PC-9 (cell line): ENCODE data around the gene APMAP.
A peak's percentile ranks its signal among the peaks of the same experiment; 100 is the strongest.

Experiments used
- EZH2 ChIP-seq: fragments of 200-600 bp; sonication (generic); IDR thresholded peaks from 2 replicates; pipeline ENCODE4 v1.8.0; 2017; ENCODE audit warnings: antibody characterized with exemption, low read depth
- TF ChIP-seq, protein P1 (sequence below): fragments of 200-600 bp; sonication (generic); conservative IDR thresholded peaks from 2 replicates; pipeline ENCODE4 v1.6.1; 2017; ENCODE audit warnings: mixed run types, antibody characterized with exemption, mild to moderate bottlenecking, moderate library complexity

GRCh38 chr20:24917797-24918578 is 74.6 kb downstream of the APMAP start:
- TF ChIP-seq, protein P1, sequence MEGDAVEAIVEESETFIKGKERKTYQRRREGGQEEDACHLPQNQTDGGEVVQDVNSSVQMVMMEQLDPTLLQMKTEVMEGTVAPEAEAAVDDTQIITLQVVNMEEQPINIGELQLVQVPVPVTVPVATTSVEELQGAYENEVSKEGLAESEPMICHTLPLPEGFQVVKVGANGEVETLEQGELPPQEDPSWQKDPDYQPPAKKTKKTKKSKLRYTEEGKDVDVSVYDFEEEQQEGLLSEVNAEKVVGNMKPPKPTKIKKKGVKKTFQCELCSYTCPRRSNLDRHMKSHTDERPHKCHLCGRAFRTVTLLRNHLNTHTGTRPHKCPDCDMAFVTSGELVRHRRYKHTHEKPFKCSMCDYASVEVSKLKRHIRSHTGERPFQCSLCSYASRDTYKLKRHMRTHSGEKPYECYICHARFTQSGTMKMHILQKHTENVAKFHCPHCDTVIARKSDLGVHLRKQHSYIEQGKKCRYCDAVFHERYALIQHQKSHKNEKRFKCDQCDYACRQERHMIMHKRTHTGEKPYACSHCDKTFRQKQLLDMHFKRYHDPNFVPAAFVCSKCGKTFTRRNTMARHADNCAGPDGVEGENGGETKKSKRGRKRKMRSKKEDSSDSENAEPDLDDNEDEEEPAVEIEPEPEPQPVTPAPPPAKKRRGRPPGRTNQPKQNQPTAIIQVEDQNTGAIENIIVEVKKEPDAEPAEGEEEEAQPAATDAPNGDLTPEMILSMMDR: peak; percentile 93
- no peak for TF ChIP-seq EZH2
